Astrocyte of the cerebellum (primary cell): ENCODE results near the gene PLOD1.

Source experiments
- DNase-seq: peaks from one replicate; pipeline ENCODE4 v3.0.0-alpha.2; 2011; ENCODE audit warnings: low read depth
- H3K4me3 ChIP-seq: 2 replicates; pipeline ENCODE4 v1.5.1; 2011; ENCODE audit warnings: mild to moderate bottlenecking, low read depth, low read length, moderate library complexity
- in situ Hi-C: cut with HindIII; loops from 2 replicates; pipeline ENCODE4 v1.10.0; 2017; ENCODE audit warnings: low sequenced_read_pairs
- TF ChIP-seq, protein P1 (sequence below): IDR thresholded peaks from 2 replicates; pipeline ENCODE4 v1.5.1; 2012; ENCODE audit warnings: low read length, low read depth, moderate library complexity, mild to moderate bottlenecking; ENCODE audit errors: missing control alignments

PLOD1 gene

DNA sequence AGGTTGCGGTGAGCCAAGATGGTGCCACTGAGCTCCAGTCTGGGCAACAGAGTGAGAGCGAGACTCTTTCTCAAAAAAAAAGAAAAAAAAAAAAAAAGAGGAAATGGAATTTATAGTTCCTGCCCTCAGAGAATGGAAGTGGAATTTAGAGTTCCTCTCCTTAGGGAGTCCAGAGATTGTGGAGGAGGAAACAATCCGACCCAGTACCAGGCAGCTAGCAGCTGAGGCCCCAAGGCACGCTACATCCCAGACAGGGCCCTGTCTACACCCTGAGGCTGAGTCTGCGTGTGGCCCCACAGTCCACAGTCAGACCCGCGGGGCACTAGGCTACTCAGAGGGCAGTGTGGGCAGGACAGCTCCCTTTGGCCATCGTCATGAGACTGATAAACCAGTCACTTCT, 43.8 kb downstream of the PLOD1 start:
- no peak overlapping the region for H3K4me3 ChIP-seq
- TF ChIP-seq, protein P1, sequence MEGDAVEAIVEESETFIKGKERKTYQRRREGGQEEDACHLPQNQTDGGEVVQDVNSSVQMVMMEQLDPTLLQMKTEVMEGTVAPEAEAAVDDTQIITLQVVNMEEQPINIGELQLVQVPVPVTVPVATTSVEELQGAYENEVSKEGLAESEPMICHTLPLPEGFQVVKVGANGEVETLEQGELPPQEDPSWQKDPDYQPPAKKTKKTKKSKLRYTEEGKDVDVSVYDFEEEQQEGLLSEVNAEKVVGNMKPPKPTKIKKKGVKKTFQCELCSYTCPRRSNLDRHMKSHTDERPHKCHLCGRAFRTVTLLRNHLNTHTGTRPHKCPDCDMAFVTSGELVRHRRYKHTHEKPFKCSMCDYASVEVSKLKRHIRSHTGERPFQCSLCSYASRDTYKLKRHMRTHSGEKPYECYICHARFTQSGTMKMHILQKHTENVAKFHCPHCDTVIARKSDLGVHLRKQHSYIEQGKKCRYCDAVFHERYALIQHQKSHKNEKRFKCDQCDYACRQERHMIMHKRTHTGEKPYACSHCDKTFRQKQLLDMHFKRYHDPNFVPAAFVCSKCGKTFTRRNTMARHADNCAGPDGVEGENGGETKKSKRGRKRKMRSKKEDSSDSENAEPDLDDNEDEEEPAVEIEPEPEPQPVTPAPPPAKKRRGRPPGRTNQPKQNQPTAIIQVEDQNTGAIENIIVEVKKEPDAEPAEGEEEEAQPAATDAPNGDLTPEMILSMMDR, result no peak
- DNase-seq, result no peak
- in situ Hi-C loops, result no loop called here

GRCh38 chr1:11979028-11979850, 44.7 kb downstream of the PLOD1 start:
- TF ChIP-seq, protein P1, result no peak
- in situ Hi-C loops, result no loop called here
- peak overlapping the region; percentile 97 for H3K4me3 ChIP-seq
- DNase-seq, result no peak

DNA sequence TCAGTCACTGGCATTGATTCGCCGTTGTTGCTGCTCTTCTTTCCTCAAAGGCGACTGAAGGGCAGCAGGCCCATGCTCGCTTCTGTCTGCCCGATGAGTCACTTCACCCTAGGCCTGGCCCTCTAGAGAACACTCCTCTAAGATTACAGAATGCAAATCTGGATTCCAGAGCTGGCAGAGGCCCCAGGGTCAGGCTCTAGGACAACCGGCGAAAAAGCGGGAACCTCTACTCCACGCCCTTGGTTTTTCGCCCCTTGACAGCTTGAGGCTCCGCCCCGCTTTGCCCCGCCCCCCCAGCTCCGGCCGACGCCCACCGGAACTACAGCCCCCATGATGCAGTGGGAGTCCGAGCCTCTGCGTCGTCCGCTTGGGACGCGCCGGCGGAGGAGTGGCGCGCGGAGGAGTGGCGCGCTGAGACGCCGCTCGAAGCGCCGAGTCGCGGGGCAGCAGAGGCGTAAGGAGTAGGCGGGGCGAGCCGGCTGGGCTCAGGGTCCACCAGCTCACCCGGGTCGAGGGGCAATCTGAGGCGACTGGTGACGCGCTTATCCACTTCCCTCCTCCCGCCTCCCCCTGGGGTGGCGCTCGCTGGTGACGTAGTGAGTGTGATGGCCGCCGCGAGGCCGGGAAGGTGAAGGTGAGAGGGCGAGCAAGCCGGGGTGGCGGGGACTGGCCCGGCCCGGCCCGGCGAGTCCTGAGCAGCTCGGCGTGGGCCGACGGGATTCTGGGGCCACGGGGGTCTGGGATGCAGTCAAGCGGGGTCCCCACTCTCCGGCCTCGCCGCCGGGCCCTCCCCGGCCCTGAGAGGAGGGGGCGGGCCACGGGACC, 45.5 kb downstream of the PLOD1 start, which contains the start of gene MFN2:
Gene MFN2 (plus strand): TSS at position 594 of the 825 bp plus-strand sequence. CDS start 8,725 bp downstream, outside the sequence.
- in situ Hi-C loops, result loop anchor here (5.0 kb wide), 1 partner anchor 42 kb away; no protein-coding TSS in a partner anchor
- peak; percentile 92 for DNase-seq
- TF ChIP-seq, protein P1, result no peak
- H3K4me3 ChIP-seq, result peak within 1 kb of the TSS; percentile 97

DNA sequence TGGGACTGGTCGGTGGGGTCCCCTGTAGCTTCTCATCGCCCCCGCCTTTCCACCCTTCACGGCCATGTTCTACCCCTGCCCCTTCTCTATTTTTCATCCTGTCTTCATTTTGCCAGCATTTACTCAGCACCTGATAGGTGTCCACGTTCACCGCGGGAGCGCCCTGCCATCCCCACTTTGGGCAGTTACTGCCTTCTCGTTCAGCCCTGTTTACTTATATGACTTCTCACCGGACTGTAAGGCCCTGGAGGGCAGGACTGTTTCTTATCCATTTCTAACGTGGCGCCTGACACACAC, 46.1 kb downstream of the PLOD1 start:
- DNase-seq, result no peak
- in situ Hi-C loops, result loop anchor here (5.0 kb wide), 1 partner anchor 42 kb away; no protein-coding TSS in a partner anchor
- TF ChIP-seq, protein P1, result no peak
- H3K4me3 ChIP-seq, result peak overlapping the region; percentile 97

- in situ Hi-C loops, result loop anchor here (5.0 kb wide), 1 partner anchor 41 kb away; no protein-coding TSS in a partner anchor
- peak overlapping the region; percentile 97 for H3K4me3 ChIP-seq
- TF ChIP-seq, protein P1, result no peak
- no peak for DNase-seq
Measured at GRCh38 chr1:11981378-11982009, 47.0 kb downstream of the PLOD1 start.

DNA sequence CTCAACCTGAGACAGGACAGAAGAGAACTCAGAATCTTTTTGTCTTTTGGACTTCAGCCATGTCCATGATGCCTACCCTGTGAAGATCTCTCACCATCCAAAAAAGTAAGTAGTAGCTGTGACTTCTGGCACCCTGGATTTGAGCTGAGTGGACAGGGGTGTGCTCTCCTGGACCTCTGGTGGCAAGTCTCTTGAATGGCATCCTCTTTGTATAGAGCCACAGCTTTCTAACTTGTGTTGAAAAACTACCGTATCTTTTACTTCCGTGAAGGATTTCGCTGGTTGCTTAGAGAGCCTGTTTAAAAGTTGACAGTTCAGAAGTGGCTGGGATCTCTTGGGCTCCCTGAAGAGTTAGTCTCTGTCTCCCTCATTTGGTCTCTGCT, 47.5 kb downstream of the PLOD1 start:
- DNase-seq, result no peak
- TF ChIP-seq, protein P1, result no peak
- H3K4me3 ChIP-seq, result no peak overlapping the region
- in situ Hi-C loops, result loop anchor here (5.0 kb wide), 1 partner anchor 40 kb away; no protein-coding TSS in a partner anchor
